Testis (tissue), 2 donors: ENCODE results near the gene TOM1L2.

Experiments used
- CTCF ChIP-seq, 3 experiments: fragments of 450-650 bp in 2 of 3; fragments of 200-600 bp in 1 of 3; sonication (generic) in 1 of 3; IDR thresholded peaks; one replicate each; pipeline ENCODE4 v1.5.1; 2016 to 2019; ENCODE audit warnings: antibody characterized with exemption in 3 of 3, mild to moderate bottlenecking in 2 of 3, moderate library complexity in 1 of 3
- POLR2A ChIP-seq: fragments of 450-650 bp; IDR thresholded peaks from one replicate; pipeline ENCODE4 v1.6.1; 2017; ENCODE audit warnings: antibody characterized with exemption, mild to moderate bottlenecking, moderate library complexity

GRCh38 chr17:17993852-17994251, 21.7 kb upstream of the TOM1L2 start:
- TF ChIP-seq CTCF (IDR thresholded peaks at IDR 0.05) (no peak), POLR2A (no peak)
